GM12874 (cell line): ENCODE results near the gene AMPD3.

Experiments used
- CTCF ChIP-seq: IDR thresholded peaks from 2 replicates; pipeline ENCODE4 v1.5.1; 2011; ENCODE audit warnings: low read depth, mild to moderate bottlenecking, control low read depth, low read length, moderate library complexity; ENCODE audit not compliant: insufficient read depth

AMPD3 gene

GRCh38 chr11:10492084-10492483, 37.0 kb downstream of the AMPD3 start:
- TF ChIP-seq CTCF: no peak

- no peak for TF ChIP-seq CTCF
Observed at GRCh38 chr11:10493041-10493663, 38.1 kb downstream of the AMPD3 start.

- no peak for TF ChIP-seq CTCF
Observed at GRCh38 chr11:10494636-10495463, 39.8 kb downstream of the AMPD3 start.

GRCh38 chr11:10495464-10495786, 40.4 kb downstream of the AMPD3 start:
- no peak for TF ChIP-seq CTCF

- TF ChIP-seq CTCF: no peak
Observed at GRCh38 chr11:10496296-10496936, 41.4 kb downstream of the AMPD3 start.

GRCh38 chr11:10497371-10498021, 42.4 kb downstream of the AMPD3 start:
- TF ChIP-seq CTCF: no peak

GRCh38 chr11:10498022-10498400, 42.9 kb downstream of the AMPD3 start:
- no peak for TF ChIP-seq CTCF
